GM12873 (cell line): Measurements from ENCODE around the gene CD9.

Experiments used
- TF ChIP-seq, protein P1 (sequence below): IDR thresholded peaks from 2 replicates; pipeline ENCODE4 v1.5.1; 2012; ENCODE audit warnings: low read depth, mild to moderate bottlenecking, moderate library complexity, low read length, control low read depth; ENCODE audit not compliant: insufficient read depth; ENCODE audit errors: missing control alignments

The CD9 gene

DNA sequence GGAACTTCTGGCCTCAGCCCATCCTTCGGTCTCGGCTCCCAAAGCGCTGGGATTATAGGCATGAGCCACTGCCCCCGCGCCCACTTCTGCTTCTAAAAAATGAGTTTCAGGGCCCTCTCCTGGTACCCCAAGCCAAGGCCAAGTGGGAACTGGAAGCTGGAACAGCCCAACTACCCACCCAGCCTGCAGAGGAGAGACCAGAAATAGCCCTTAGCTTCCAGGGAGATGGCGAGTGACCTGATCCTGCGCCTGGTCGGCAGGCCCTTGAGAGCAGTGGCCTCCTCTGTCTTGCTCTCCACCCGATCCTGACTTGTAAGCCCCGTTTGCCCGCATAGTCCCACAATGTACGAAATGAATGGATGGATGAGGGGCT is 79.0 kb downstream of the CD9 start:
- TF ChIP-seq, protein P1, sequence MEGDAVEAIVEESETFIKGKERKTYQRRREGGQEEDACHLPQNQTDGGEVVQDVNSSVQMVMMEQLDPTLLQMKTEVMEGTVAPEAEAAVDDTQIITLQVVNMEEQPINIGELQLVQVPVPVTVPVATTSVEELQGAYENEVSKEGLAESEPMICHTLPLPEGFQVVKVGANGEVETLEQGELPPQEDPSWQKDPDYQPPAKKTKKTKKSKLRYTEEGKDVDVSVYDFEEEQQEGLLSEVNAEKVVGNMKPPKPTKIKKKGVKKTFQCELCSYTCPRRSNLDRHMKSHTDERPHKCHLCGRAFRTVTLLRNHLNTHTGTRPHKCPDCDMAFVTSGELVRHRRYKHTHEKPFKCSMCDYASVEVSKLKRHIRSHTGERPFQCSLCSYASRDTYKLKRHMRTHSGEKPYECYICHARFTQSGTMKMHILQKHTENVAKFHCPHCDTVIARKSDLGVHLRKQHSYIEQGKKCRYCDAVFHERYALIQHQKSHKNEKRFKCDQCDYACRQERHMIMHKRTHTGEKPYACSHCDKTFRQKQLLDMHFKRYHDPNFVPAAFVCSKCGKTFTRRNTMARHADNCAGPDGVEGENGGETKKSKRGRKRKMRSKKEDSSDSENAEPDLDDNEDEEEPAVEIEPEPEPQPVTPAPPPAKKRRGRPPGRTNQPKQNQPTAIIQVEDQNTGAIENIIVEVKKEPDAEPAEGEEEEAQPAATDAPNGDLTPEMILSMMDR = no peak

DNA sequence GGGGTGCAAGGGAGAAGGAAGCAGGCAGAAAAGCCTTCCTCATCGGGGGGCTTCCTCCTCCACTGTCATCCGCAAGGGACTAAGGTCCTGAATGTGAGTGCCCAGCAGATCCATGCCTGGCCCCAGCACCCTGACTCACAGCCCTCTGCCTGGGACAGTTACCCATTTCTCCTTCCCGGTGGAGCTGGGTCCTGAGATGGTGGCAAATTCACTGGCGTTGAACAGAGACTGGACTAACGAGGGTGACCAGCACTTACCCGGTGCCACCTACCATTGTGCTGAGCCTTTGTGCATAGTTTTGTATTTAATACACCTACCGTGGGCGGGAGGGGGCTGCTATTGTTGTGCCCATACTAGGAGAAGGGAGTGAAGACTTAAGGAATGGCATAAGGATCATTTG is 79.4 kb downstream of the CD9 start:
- TF ChIP-seq, protein P1 = no peak

DNA sequence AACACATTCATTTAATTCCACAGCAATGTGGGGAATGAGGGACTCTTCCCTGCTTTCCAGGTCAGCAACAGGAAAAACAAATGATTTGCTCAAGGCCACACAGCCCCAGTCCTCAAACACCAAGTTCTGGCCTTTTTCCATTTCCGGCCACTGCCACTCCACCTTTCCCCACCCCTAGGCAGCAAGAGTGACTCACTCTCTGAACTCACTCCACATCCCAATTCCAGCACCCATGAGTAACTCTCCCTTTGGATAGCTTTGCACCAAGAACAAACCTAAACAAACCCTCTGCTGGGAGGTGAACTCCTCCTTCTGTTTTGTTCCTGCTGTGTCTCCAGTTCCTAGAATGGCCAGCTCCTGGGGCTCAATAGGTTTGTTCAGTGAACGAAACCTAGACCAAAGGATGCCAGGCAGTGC is 79.9 kb downstream of the CD9 start:
- TF ChIP-seq, protein P1 = no peak

DNA sequence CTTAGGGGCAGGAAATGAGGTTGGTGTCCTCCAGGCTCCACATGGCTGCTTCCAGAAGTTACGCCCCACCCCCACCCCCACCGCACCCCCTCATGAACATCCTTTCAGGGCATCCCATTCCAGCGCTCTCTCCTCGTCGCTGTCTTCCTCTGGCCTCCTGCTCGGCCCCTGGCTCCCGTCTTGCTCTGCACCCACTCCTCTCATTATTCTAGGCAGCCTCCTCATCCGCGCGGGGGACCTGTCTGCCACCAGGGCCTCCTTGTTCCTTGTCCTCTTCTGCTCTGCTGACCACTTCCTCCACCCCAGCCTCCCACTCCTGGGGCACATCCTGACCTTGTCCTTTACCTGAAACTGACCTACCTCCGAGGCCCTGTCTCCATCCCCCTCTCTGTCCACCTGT is 80.5 kb downstream of the CD9 start:
- TF ChIP-seq, protein P1 = no peak

DNA sequence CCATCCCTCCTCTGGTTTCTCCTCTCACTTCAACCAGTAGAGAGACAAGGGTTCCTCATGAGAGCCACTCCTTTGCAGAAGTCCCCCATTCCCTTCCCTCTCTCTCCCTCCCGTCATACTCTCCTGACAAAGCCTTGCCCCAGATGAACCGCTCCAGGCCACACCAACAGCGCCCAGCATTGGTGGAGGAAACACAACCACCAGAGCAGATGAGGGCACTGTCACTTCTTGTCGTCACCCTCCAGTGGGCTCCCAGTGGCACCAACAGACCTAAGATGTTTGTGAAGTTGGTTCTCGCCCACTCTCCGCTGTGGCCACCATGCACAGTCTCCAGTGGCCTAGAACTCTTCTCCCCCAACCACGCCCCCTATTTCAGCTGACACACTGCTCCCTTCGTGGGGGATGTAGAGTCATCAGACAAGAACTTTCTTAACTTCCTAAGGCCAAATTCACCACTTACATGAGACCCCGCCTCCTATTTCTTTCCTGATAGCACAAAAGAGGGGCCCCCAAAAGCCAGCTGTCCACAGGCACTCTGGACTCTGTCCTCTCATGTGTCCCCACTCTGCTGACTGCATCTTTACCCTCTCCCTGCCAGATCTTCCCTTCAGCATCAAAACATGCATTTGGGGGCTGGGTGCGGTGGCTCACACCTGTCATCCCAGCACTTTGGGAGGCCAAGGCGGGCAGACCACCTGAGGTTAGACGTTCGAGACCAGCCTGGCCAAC is 81.0 kb downstream of the CD9 start:
- TF ChIP-seq, protein P1 = no peak

DNA sequence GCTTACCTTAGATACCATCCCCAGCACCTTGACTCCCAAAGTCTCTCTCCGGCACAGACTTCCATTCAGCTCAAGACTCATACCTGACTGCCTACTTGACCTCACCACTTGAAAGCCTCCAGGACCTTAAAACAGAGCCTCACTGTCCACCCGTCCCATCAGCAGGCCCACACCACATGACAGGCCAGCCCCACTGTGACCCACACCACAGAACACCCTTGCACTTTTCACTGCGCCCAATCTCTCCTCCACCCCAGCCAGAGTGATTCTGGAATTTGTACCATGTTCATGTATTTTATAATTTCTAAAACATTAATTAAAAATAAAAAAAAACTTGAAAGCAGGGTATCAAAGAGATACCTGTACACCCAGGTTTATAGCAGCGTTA is 82.2 kb downstream of the CD9 start:
- TF ChIP-seq, protein P1 = no peak

DNA sequence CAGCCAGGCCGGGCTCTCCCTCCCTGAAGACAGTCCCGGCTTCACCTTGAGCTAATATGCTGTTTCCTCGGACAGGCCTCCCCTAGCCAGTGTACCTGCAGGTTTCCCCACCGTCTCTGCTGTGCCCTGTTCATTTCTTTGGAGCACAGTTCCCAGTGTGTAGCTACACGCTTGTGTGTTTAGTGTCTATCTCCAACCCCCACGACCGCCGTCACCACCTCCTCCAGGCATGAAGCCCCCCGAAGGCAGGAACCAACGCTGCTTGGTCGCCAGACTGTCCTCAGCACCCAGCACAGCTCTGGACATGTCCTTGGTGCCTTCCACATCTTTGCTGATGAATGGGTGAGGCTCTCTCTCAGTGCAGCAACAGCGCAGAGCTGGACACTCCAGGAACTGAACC is 84.1 kb downstream of the CD9 start:
- TF ChIP-seq, protein P1 = no peak
